HL-60 (cell line): ENCODE results near the gene GSK3B.

ENCODE experiments used
- DNase-seq, 2 experiments: peaks; one replicate each; pipeline ENCODE4 v3.0.0-alpha.2; 2010 to 2020; ENCODE audit warnings: low read depth in 1 of 2, low spot score in 1 of 2
- H3K27ac ChIP-seq: fragments of 250-450 bp; sonication (Bioruptor Pico); replicated peaks from 2 replicates; pipeline ENCODE4 v1.5.1; 2020; ENCODE audit warnings: mild to moderate bottlenecking, moderate library complexity
- H3K27me3 ChIP-seq: fragments of 250-450 bp; sonication (Bioruptor Pico); 2 replicates; pipeline ENCODE4 v1.5.1; 2021; ENCODE audit warnings: mild to moderate bottlenecking, moderate library complexity; ENCODE audit not compliant: insufficient read depth, poor library complexity, severe bottlenecking
- H3K4me3 ChIP-seq: replicated peaks from 2 replicates; pipeline ENCODE4 v1.5.1; 2011; ENCODE audit warnings: mild to moderate bottlenecking, control low read depth, low read length; ENCODE audit not compliant: insufficient read depth
- GABPA ChIP-seq: IDR thresholded peaks from 2 replicates; pipeline ENCODE4 v1.6.1; 2012; ENCODE audit warnings: low read depth
- POLR2AphosphoS5 ChIP-seq: IDR thresholded peaks from 2 replicates; pipeline ENCODE4 v1.6.1; 2012; ENCODE audit warnings: low read depth
- REST ChIP-seq: IDR thresholded peaks from 2 replicates; pipeline ENCODE4 v1.6.1; 2012; ENCODE audit warnings: low read depth; ENCODE audit not compliant: insufficient replicate concordance
- SPI1 ChIP-seq: IDR thresholded peaks from 2 replicates; pipeline ENCODE4 v1.6.1; 2012; ENCODE audit warnings: low read depth, mild to moderate bottlenecking, borderline replicate concordance
- TF ChIP-seq, protein P1 (sequence below): IDR thresholded peaks from one replicate; pipeline ENCODE4 v1.5.1; 2011; ENCODE audit warnings: low read length, control low read depth, inconsistent platforms; ENCODE audit not compliant: insufficient read depth

GSK3B gene

DNA sequence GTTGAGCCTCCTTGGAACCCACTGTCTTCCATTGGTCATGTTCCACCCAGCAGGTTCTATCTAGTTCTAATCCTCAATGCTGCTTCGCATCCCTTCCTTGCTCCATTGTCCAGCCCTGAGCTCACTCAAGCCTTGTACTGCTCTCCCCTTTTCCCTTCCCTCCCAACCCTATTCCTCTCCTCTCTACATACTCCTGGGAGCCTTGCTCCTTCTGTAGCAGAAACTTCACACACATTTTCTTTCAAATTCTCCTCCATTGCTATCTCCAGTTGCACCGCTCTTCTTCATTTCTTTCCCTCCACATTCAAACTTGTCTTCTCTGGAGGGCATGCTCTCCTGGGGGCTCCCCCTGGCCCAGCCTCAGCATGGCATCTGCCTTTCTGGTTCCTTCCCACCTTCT lies 297.9 kb downstream of the GSK3B start:
- Histone ChIP-seq H3K27me3 (no peaks in the 10 kb centered on the region), H3K27ac (no peak overlapping the region), H3K4me3 (no peak overlapping the region)
- no peak for DNase-seq
- TF ChIP-seq POLR2AphosphoS5 (no peak), SPI1 (no peak), GABPA (no peak), REST (no peak)
- TF ChIP-seq, protein P1, sequence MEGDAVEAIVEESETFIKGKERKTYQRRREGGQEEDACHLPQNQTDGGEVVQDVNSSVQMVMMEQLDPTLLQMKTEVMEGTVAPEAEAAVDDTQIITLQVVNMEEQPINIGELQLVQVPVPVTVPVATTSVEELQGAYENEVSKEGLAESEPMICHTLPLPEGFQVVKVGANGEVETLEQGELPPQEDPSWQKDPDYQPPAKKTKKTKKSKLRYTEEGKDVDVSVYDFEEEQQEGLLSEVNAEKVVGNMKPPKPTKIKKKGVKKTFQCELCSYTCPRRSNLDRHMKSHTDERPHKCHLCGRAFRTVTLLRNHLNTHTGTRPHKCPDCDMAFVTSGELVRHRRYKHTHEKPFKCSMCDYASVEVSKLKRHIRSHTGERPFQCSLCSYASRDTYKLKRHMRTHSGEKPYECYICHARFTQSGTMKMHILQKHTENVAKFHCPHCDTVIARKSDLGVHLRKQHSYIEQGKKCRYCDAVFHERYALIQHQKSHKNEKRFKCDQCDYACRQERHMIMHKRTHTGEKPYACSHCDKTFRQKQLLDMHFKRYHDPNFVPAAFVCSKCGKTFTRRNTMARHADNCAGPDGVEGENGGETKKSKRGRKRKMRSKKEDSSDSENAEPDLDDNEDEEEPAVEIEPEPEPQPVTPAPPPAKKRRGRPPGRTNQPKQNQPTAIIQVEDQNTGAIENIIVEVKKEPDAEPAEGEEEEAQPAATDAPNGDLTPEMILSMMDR = no peak

DNA sequence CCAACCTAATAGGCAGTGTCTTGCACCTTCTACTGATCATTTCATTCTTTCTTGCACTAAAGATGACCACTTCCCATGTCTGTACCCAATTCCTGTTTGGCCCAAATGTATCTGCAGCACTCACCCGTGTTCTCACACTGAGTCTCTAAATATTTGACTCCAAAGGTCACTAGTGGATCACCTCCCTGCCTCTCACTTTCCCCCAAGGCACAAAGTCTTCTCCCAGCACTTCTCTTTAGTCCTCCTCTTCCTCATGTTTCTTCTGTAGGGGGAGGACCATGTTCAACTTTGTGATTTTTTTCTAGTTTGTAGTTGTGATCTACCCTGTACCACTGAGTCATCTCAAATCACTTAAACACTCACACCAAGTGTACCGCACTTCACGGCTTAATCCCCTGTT lies 298.4 kb downstream of the GSK3B start:
- Histone ChIP-seq H3K27me3 (no peaks in the 10 kb centered on the region), H3K27ac (no peak overlapping the region), H3K4me3 (no peak overlapping the region)
- no peak for DNase-seq
- TF ChIP-seq POLR2AphosphoS5 = no peak
- TF ChIP-seq REST = no peak
- TF ChIP-seq SPI1 = no peak
- TF ChIP-seq GABPA = no peak

- Histone ChIP-seq H3K27ac (no peak overlapping the region), H3K4me3 (no peak overlapping the region), H3K27me3 (no peaks in the 10 kb centered on the region)
- TF ChIP-seq REST = no peak
- no peak for TF ChIP-seq POLR2AphosphoS5
- TF ChIP-seq SPI1 = no peak
- TF ChIP-seq, protein P1 = no peak
- TF ChIP-seq GABPA = no peak
- no peak for DNase-seq
These were observed 299.2 kb downstream of the GSK3B start for GRCh38 chr3:119794971-119795612.
